Mammary epithelial cell (primary cell): ENCODE data around the gene MED26.

Experiments
- EZH2 ChIP-seq: IDR thresholded peaks from 2 replicates; pipeline ENCODE4 v1.6.1; 2012; ENCODE audit warnings: low read length, inconsistent platforms, borderline replicate concordance
- TF ChIP-seq, protein P1 (sequence below), 2 donors: IDR thresholded peaks in 1 of 2; conservative IDR thresholded peaks in 1 of 2; 2 replicates each; pipeline ENCODE4 v1.5.1; 2011 to 2012; ENCODE audit warnings: inconsistent platforms in 2 of 2, low read length in 2 of 2, mild to moderate bottlenecking in 2 of 2, control low read depth in 1 of 2, low read depth in 1 of 2; ENCODE audit not compliant: insufficient read depth in 1 of 2; ENCODE audit errors: extremely low read depth in 1 of 2

DNA sequence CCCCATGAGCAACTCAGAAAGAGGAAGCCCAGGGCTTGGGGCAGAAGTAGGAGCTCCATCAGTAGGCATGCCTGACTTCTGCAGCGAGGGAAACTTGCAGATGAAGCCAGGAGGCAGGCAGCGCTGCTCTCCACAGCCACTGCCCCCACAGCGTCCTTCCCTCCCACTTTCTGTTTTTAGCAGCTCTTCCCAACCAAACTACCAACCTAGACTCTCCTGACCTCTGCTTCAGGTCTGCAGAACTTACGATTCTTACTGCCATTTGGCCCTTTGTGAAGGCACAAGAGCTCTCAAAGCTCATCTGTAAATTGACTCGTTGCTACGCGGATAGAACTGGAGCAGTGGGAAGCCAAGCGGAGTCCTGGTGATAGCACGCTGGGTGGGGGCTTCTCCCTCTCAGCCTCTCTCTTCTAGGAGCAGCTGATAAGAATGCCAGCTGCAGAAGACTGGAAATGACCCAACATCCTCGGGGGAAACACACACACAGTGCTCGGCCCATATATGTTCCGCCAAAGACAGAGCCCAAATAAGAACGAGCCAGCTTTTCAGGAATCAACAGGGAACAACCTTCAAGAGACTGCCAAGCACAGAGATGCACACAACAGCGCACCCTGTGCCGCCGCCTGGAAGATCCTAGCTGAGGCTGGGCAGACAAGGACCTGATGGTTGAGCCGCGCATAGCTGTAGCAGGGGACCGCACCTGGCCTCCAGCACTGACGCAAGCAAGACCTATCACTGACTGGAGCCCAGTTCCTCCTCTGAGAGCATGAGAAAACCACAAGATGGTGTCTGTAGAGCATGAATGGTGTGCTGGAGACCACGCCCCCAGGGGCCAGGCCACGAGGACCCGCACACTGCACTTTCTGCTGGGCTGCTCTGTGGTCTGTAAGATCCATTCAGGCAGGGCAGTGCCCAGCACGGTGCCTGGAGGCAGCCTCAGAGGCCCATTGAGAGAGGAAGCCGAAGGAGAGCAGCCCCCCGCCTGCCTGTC, 39.9 kb downstream of the MED26 start:
- TF ChIP-seq, protein P1, sequence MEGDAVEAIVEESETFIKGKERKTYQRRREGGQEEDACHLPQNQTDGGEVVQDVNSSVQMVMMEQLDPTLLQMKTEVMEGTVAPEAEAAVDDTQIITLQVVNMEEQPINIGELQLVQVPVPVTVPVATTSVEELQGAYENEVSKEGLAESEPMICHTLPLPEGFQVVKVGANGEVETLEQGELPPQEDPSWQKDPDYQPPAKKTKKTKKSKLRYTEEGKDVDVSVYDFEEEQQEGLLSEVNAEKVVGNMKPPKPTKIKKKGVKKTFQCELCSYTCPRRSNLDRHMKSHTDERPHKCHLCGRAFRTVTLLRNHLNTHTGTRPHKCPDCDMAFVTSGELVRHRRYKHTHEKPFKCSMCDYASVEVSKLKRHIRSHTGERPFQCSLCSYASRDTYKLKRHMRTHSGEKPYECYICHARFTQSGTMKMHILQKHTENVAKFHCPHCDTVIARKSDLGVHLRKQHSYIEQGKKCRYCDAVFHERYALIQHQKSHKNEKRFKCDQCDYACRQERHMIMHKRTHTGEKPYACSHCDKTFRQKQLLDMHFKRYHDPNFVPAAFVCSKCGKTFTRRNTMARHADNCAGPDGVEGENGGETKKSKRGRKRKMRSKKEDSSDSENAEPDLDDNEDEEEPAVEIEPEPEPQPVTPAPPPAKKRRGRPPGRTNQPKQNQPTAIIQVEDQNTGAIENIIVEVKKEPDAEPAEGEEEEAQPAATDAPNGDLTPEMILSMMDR (conservative IDR thresholded peaks at IDR 0.05 in 1 of 2, IDR thresholded peaks at IDR 0.05 in 1 of 2; ENCODE audit: extremely low read depth in 1 of 2, insufficient read depth in 1 of 2, low read depth in 1 of 2, low read length in 2 of 2), result no peak
- no peak for TF ChIP-seq EZH2
